Peyer's patch (tissue), 4 donors: ENCODE measurements around the gene TULP4. TPM values are rescaled to one million over a fixed set of nuclear protein-coding genes. Genes with fewer than 3 reads are reported as not detected.
"Not testable (repeated sequence)": the region's sequence is repeated elsewhere in the genome, so short reads cannot be mapped to it uniquely, and the experiment has no call there.

ENCODE experiments used
- DNase-seq, 3 donors: peaks; one replicate each; pipeline ENCODE4 v3.0.0-alpha.2; 2017 to 2019
- H3K27ac ChIP-seq, 4 donors: fragments of 200-600 bp; sonication (generic); one replicate each; pipeline ENCODE4 v1.5.1; 2016 to 2019
- H3K27me3 ChIP-seq, 2 donors: fragments of 200-600 bp; sonication (generic); one replicate each; pipeline ENCODE4 v1.5.1; 2019
- H3K36me3 ChIP-seq, 3 donors: fragments of 200-600 bp; sonication (generic); one replicate each; pipeline ENCODE4 v1.5.1; 2016 to 2019
- H3K4me1 ChIP-seq, 4 donors: fragments of 200-600 bp; sonication (generic); one replicate each; pipeline ENCODE4 v1.5.1; 2016 to 2019
- H3K4me3 ChIP-seq, 4 donors: fragments of 200-600 bp; sonication (generic); 1 replicate in 3 of 4; 2 replicates in 1 of 4; pipeline ENCODE4 v1.5.1; 2016 to 2019; ENCODE audit warnings: mild to moderate bottlenecking in 1 of 4
- H3K9me3 ChIP-seq, 4 donors: fragments of 200-600 bp; sonication (generic); one replicate each; pipeline ENCODE4 v1.5.1; 2016 to 2019; ENCODE audit warnings: mild to moderate bottlenecking in 1 of 4
- POLR2A ChIP-seq, 2 donors: fragments of 450-650 bp; IDR thresholded peaks; one replicate each; pipeline ENCODE4 v1.5.1; 2017; ENCODE audit warnings: antibody characterized with exemption in 2 of 2, mild to moderate bottlenecking in 2 of 2, moderate library complexity in 2 of 2
- total RNA-seq, 4 donors: library from RNA; depleted of rRNA; stranded (reverse); fragments of >200 nt; gene quantifications; one replicate each; pipeline ENCODE4 v1.1.0, GENCODE V29; 2016
- TF ChIP-seq, protein P1 (sequence below), 6 experiments: fragments of 450-650 bp in 4 of 6; fragments of 200-600 bp in 2 of 6; sonication (generic) in 1 of 6; IDR thresholded peaks; one replicate each; pipeline ENCODE4 v1.5.1; 2017 to 2019; ENCODE audit warnings: antibody characterized with exemption in 6 of 6, mild to moderate bottlenecking in 3 of 6, moderate library complexity in 1 of 6

The TULP4 gene
- total RNA-seq, 4 donors from 2014 or later: 197 to 268 (median 206) TPM

DNA sequence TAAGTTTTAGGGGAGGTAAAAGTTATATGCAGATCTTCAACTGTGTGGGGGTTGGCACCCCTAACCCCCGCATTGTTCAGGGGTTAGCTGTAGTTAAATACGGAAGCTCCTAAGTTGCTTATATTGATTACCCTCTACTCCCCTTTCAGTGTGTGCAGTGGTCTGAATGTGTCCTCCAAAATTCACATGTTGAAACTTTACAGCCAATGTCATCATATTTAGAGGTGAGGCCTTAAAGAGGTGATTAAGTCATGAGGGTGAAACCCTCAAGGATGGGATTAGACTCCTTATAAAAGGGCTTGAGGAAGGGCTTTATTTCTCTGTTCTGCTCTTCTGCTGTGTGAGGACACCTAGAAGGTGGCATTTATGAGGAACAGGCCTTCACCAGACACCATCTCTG lies 22.3 kb downstream of the TULP4 start:
- no peak overlapping the region for H3K4me3 ChIP-seq
- H3K9me3 ChIP-seq: peaks cover 0 to 4% (median 0%) of the 10 kb centered on the region in 4 donors
- no peak overlapping the region for H3K27ac ChIP-seq
- no peaks in the 10 kb centered on the region for H3K27me3 ChIP-seq
- no peak for TF ChIP-seq POLR2A (IDR thresholded peaks at IDR 0.05)
- TF ChIP-seq, protein P1, sequence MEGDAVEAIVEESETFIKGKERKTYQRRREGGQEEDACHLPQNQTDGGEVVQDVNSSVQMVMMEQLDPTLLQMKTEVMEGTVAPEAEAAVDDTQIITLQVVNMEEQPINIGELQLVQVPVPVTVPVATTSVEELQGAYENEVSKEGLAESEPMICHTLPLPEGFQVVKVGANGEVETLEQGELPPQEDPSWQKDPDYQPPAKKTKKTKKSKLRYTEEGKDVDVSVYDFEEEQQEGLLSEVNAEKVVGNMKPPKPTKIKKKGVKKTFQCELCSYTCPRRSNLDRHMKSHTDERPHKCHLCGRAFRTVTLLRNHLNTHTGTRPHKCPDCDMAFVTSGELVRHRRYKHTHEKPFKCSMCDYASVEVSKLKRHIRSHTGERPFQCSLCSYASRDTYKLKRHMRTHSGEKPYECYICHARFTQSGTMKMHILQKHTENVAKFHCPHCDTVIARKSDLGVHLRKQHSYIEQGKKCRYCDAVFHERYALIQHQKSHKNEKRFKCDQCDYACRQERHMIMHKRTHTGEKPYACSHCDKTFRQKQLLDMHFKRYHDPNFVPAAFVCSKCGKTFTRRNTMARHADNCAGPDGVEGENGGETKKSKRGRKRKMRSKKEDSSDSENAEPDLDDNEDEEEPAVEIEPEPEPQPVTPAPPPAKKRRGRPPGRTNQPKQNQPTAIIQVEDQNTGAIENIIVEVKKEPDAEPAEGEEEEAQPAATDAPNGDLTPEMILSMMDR (IDR thresholded peaks at IDR 0.05): no peak
- no peak for DNase-seq
- H3K36me3 ChIP-seq: peaks cover 0 to 4% (median 0%) of the 10 kb centered on the region in 3 donors
- peaks cover 0 to 4% (median 0%) of the 10 kb centered on the region in 4 donors for H3K4me1 ChIP-seq

- TF ChIP-seq, protein P1 (IDR thresholded peaks at IDR 0.05): no peak
- TF ChIP-seq POLR2A (IDR thresholded peaks at IDR 0.05): no peak
- H3K27ac ChIP-seq: no peak overlapping the region
- H3K36me3 ChIP-seq: no peaks in the 10 kb centered on the region
- peaks cover 0 to 4% (median 0%) of the 10 kb centered on the region in 4 donors for H3K4me1 ChIP-seq
- no peak for DNase-seq
- H3K4me3 ChIP-seq: no peak overlapping the region
- H3K9me3 ChIP-seq: peaks cover 0 to 4% (median 0%) of the 10 kb centered on the region in 4 donors
- H3K27me3 ChIP-seq: no peaks in the 10 kb centered on the region
Observed at GRCh38 chr6:158337332-158337731, 25.1 kb downstream of the TULP4 start.

GRCh38 chr6:158338311-158339112 lies 26.2 kb downstream of the TULP4 start:
- TF ChIP-seq, protein P1 (IDR thresholded peaks at IDR 0.05): no peak
- no peak for TF ChIP-seq POLR2A (IDR thresholded peaks at IDR 0.05)
- Histone ChIP-seq H3K4me3 (no peak overlapping the region), H3K27me3 (no peaks in the 10 kb centered on the region), H3K4me1 (peaks cover 0 to 4% (median 0%) of the 10 kb centered on the region in 4 donors), H3K36me3 (no peaks in the 10 kb centered on the region), H3K27ac (no peak overlapping the region), H3K9me3 (no peaks in the 10 kb centered on the region)
- no peak for DNase-seq

DNA sequence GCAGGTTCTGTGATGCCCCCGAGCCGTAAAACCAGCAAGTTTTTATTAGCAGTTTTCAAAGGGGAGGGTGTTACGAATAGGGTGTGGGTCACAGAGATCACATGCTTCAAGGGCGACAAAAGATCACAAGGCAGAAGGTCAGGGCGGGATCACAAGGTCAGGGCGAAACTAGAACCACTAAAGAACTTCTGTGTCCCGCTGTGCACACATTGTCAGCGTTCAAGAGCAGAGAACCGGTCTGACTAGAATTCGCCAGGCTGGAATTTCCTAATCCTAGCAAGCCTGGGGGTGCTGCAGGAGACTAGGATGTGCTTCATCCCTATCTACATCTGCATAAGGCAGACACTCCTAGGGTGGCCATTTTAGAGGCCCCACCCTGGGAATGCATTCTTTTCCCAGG lies 26.9 kb downstream of the TULP4 start:
- H3K4me1 ChIP-seq, H3K4me3 ChIP-seq, DNase-seq, H3K27me3 ChIP-seq, H3K36me3 ChIP-seq, H3K27ac ChIP-seq, H3K9me3 ChIP-seq: not testable (repeated sequence)

- no peaks in the 10 kb centered on the region for H3K27me3 ChIP-seq
- no peaks in the 10 kb centered on the region for H3K9me3 ChIP-seq
- no peak for DNase-seq
- no peaks in the 10 kb centered on the region for H3K36me3 ChIP-seq
- no peak overlapping the region for H3K4me3 ChIP-seq
- H3K27ac ChIP-seq: no peak overlapping the region
- H3K4me1 ChIP-seq: peaks cover 0 to 4% (median 0%) of the 10 kb centered on the region in 4 donors
- TF ChIP-seq, protein P1 (IDR thresholded peaks at IDR 0.05): no peak
- no peak for TF ChIP-seq POLR2A (IDR thresholded peaks at IDR 0.05)
Observed at GRCh38 chr6:158340252-158340651, 28.0 kb downstream of the TULP4 start.

DNA sequence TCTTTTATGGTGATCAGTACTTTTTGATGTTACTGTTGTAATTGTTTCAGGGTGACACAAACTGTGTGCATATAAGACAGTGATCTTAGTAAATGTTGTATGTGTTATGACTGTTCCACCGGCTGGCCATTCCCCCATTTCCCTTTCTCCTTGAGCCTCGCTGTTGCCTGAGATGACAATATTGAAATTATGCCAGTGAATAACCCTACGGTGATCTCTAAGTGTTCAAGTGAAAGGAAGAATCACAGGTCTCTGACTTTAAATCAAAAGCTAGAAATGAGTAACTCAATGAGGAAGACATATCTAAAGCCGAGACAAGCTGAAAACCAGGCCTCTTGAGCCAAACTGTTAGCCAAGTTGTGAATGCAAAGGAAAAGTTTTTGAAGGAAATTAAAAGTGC lies 32.3 kb downstream of the TULP4 start:
- no peak for DNase-seq
- no peaks in the 10 kb centered on the region for H3K27me3 ChIP-seq
- H3K4me3 ChIP-seq: no peak overlapping the region
- peaks cover 0 to 8% (median 0%) of the 10 kb centered on the region in 4 donors for H3K9me3 ChIP-seq
- H3K36me3 ChIP-seq: no peaks in the 10 kb centered on the region
- no peaks in the 10 kb centered on the region for H3K4me1 ChIP-seq
- no peak overlapping the region for H3K27ac ChIP-seq
- TF ChIP-seq, protein P1 (IDR thresholded peaks at IDR 0.05): no peak
- TF ChIP-seq POLR2A (IDR thresholded peaks at IDR 0.05): no peak

GRCh38 chr6:158345444-158345843 lies 33.2 kb downstream of the TULP4 start:
- not testable (repeated sequence) for H3K4me3 ChIP-seq, DNase-seq, H3K27me3 ChIP-seq, H3K4me1 ChIP-seq, H3K36me3 ChIP-seq, H3K9me3 ChIP-seq
- peak overlapping the region in 1 of 4 donors; percentile 18 for H3K27ac ChIP-seq
